ENCODE results near the gene CCNT2. TPM values are rescaled to one million over a fixed set of nuclear protein-coding genes. Genes with fewer than 3 reads are reported as not detected.
A peak's percentile ranks its signal among the peaks of the same experiment; 100 is the strongest.
"Not testable (repeated sequence)": the region's sequence is repeated elsewhere in the genome, so short reads cannot be mapped to it uniquely, and the experiment has no call there.

Gene CCNT2
- total and polyA plus RNA-seq, 4 experiments from 2014 or later = 23.1 to 80.6 (median 49.8) TPM

GRCh38 chr2:134949981-134950708 lies 31.5 kb downstream of the CCNT2 start:
- intact Hi-C loops (cut with micrococcal nuclease) = no loop called here

DNA sequence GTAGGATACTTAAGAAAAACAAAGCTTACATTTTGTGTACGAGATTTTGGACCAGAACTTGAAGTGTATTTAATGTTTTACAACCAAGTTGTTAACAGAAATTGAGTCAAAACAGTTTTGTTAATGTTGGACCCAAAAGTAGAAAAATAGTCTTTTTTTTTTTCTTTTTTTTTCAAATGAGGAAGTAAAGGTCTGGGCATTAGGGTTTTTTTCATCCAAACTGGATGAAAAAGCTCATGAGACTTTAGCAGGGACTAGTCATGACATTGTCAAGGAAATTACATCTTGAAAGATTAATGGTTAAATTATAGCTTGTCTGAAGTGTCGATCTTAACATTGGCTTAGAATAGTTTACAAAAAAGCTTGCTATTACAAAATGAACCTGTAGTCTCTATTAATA lies 32.3 kb downstream of the CCNT2 start:
- CTCF ChIA-PET (ENCODE audit: partially characterized antibody) = interaction anchor here (0.8 to 1.1 kb wide), 2 partner anchors 11 to 27 kb away, joined by 3 to 4 read pairs; no protein-coding TSS in a partner anchor
- Mint-ChIP-seq H3K27me3 (no peaks in the 10 kb centered on the region), H3K9me3 (no peaks in the 10 kb centered on the region), H3K27ac (peak overlapping the region in 2 of 7 donors; percentile 6 to 22), H3K36me3 (peaks cover 47 to 73% of the 10 kb centered on the region in 2 donors), H3K4me1 (peaks cover 6 to 32% (median 10%) of the 10 kb centered on the region in 4 donors), H3K4me3 (no peak overlapping the region)
- POLR2A ChIA-PET (ENCODE audit: partially characterized antibody) = interaction anchor here (0.7 to 1.0 kb wide), 2 partner anchors 24 to 32 kb away, joined by 4 to 7 read pairs; partner anchors contain the start of gene CCNT2
- H3K36me3 ChIP-seq (ENCODE audit: insufficient read depth, low read length) = peaks cover 50% of the 10 kb centered on the region
- no peaks in the 10 kb centered on the region for H3K9me3 ChIP-seq (ENCODE audit: control insufficient read depth in 1 of 2, low read length in 2 of 2)
- H3K27ac ChIP-seq (ENCODE audit: low read depth, low read length) = no peak overlapping the region
- H3K4me3 ChIP-seq (ENCODE audit: low read length in 2 of 2) = no peak overlapping the region
- H3K27me3 ChIP-seq (ENCODE audit: insufficient read depth, low read length) = no peaks in the 10 kb centered on the region
- DNase-seq = no peak
- intact Hi-C loops (cut with micrococcal nuclease) = no loop called here
- peaks cover 15% of the 10 kb centered on the region for H3K4me1 ChIP-seq (ENCODE audit: insufficient read depth, low read length)

More at GRCh38 chr2:134949981-134950708, 31.5 kb downstream of the CCNT2 start:
- peaks cover 51% of the 10 kb centered on the region for H3K36me3 ChIP-seq (ENCODE audit: insufficient read depth, low read length)
- Mint-ChIP-seq H3K4me1 (peaks cover 6 to 39% (median 15%) of the 10 kb centered on the region in 4 donors), H3K27ac (peak overlapping the region in 6 of 7 donors; percentile 2 to 89 (median 48)), H3K27me3 (no peaks in the 10 kb centered on the region), H3K36me3 (peaks cover 55 to 80% of the 10 kb centered on the region in 2 donors), H3K4me3 (no peak overlapping the region), H3K9me3 (no peaks in the 10 kb centered on the region)
- H3K27me3 ChIP-seq (ENCODE audit: insufficient read depth, low read length) = no peaks in the 10 kb centered on the region
- no peaks in the 10 kb centered on the region for H3K9me3 ChIP-seq (ENCODE audit: control insufficient read depth in 1 of 2, low read length in 2 of 2)
- no peak overlapping the region for H3K4me3 ChIP-seq (ENCODE audit: low read length in 2 of 2)
- DNase-seq = no peak
- no peak overlapping the region for H3K27ac ChIP-seq (ENCODE audit: low read depth, low read length)
- POLR2A ChIA-PET (ENCODE audit: partially characterized antibody) = interaction anchor here (0.7 to 1.0 kb wide), 2 partner anchors 24 to 31 kb away, joined by 4 to 7 read pairs; partner anchors contain the start of gene CCNT2
- CTCF ChIA-PET (ENCODE audit: partially characterized antibody) = interaction anchor here (0.8 to 1.1 kb wide), 2 partner anchors 10 to 28 kb away, joined by 3 to 4 read pairs; no protein-coding TSS in a partner anchor
- peaks cover 15% of the 10 kb centered on the region for H3K4me1 ChIP-seq (ENCODE audit: insufficient read depth, low read length)

DNA sequence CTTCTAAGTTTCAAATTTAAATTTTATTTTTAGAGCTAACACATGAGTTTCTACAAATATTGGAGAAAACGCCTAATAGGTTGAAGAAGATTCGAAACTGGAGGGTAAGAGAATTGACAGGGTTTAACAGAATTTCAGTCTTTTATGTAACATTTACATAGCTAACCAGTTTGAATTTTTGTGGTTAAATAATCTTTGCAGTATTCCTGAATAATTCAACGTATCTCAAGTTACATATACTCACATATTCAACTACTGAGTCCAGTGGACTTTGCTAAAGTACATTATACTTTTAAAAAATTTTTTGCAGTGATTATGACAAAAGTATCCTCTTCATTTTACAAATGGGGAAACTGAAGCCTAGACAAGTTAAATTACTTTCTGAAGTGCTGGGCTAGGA lies 34.0 kb downstream of the CCNT2 start:
- POLR2A ChIA-PET (ENCODE audit: partially characterized antibody) = no interaction called here
- Histone ChIP-seq H3K4me1 (ENCODE audit: insufficient read depth, low read length) (peaks cover 15% of the 10 kb centered on the region), H3K4me3 (ENCODE audit: low read length in 2 of 2) (no peak overlapping the region), H3K27me3 (ENCODE audit: insufficient read depth, low read length) (no peaks in the 10 kb centered on the region), H3K27ac (ENCODE audit: low read depth, low read length) (no peak overlapping the region), H3K36me3 (ENCODE audit: insufficient read depth, low read length) (peaks cover 50% of the 10 kb centered on the region), H3K9me3 (ENCODE audit: control insufficient read depth in 1 of 2, low read length in 2 of 2) (no peaks in the 10 kb centered on the region)
- intact Hi-C loops (cut with micrococcal nuclease) = no loop called here
- CTCF ChIA-PET (ENCODE audit: partially characterized antibody) = no interaction called here
- Mint-ChIP-seq H3K27ac (no peak overlapping the region), H3K36me3 (peaks cover 46 to 77% of the 10 kb centered on the region in 2 donors), H3K4me3 (no peak overlapping the region), H3K9me3 (no peaks in the 10 kb centered on the region), H3K27me3 (no peaks in the 10 kb centered on the region), H3K4me1 (peaks cover 5 to 29% (median 9%) of the 10 kb centered on the region in 4 donors)
- DNase-seq = no peak

DNA sequence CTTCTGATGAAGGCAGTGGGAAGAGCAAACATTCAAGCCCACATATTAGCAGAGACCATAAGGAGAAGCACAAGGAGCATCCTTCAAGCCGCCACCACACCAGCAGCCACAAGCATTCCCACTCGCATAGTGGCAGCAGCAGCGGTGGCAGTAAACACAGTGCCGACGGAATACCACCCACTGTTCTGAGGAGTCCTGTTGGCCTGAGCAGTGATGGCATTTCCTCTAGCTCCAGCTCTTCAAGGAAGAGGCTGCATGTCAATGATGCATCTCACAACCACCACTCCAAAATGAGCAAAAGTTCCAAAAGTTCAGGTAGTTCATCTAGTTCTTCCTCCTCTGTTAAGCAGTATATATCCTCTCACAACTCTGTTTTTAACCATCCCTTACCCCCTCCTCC lies 35.4 kb downstream of the CCNT2 start:
- POLR2A ChIA-PET (ENCODE audit: partially characterized antibody) = no interaction called here

GRCh38 chr2:134955744-134956143 lies 37.1 kb downstream of the CCNT2 start:
- POLR2A ChIA-PET (ENCODE audit: partially characterized antibody) = interaction anchor here (1.4 kb wide), 1 partner anchor 38 kb away, joined by 5 read pairs; no protein-coding TSS in a partner anchor
- intact Hi-C loops (cut with micrococcal nuclease) = no loop called here
- Mint-ChIP-seq H3K4me1 (peaks cover 0 to 8% (median 3%) of the 10 kb centered on the region in 4 donors), H3K36me3 (peaks cover 30 to 66% of the 10 kb centered on the region in 2 donors), H3K9me3 (no peaks in the 10 kb centered on the region), H3K27ac (no peak overlapping the region), H3K27me3 (no peaks in the 10 kb centered on the region), H3K4me3 (no peak overlapping the region)
- Histone ChIP-seq H3K27me3 (ENCODE audit: insufficient read depth, low read length) (no peaks in the 10 kb centered on the region), H3K36me3 (ENCODE audit: insufficient read depth, low read length) (peaks cover 32% of the 10 kb centered on the region), H3K4me3 (ENCODE audit: low read length in 2 of 2) (no peak overlapping the region), H3K9me3 (ENCODE audit: control insufficient read depth in 1 of 2, low read length in 2 of 2) (no peaks in the 10 kb centered on the region), H3K27ac (ENCODE audit: low read depth, low read length) (no peak overlapping the region), H3K4me1 (ENCODE audit: insufficient read depth, low read length) (no peaks in the 10 kb centered on the region)
- CTCF ChIA-PET (ENCODE audit: partially characterized antibody) = interaction anchor here (1.2 kb wide), 1 partner anchor 754 kb away, joined by 6 read pairs; no protein-coding TSS in a partner anchor
- no peak for DNase-seq

More for the DNA sequence above, 35.4 kb downstream of the CCNT2 start:
- no peak overlapping the region for H3K4me3 Mint-ChIP-seq
- H3K27ac Mint-ChIP-seq = peak overlapping the region in 1 of 7 donors; percentile 22
- H3K9me3 ChIP-seq (ENCODE audit: control insufficient read depth in 1 of 2, low read length in 2 of 2) = no peaks in the 10 kb centered on the region
- H3K27me3 ChIP-seq (ENCODE audit: insufficient read depth, low read length) = no peaks in the 10 kb centered on the region
- H3K36me3 ChIP-seq (ENCODE audit: insufficient read depth, low read length) = peaks cover 40% of the 10 kb centered on the region
- CTCF ChIA-PET (ENCODE audit: partially characterized antibody) = no interaction called here
- H3K4me3 ChIP-seq (ENCODE audit: low read length in 2 of 2) = no peak overlapping the region
- intact Hi-C loops (cut with micrococcal nuclease) = no loop called here
- peaks cover 5 to 20% (median 6%) of the 10 kb centered on the region in 4 donors for H3K4me1 Mint-ChIP-seq
- no peak for DNase-seq
- H3K4me1 ChIP-seq (ENCODE audit: insufficient read depth, low read length) = peaks cover 12% of the 10 kb centered on the region
- H3K27me3 Mint-ChIP-seq = no peaks in the 10 kb centered on the region
- no peaks in the 10 kb centered on the region for H3K9me3 Mint-ChIP-seq
- H3K36me3 Mint-ChIP-seq = peaks cover 38 to 75% of the 10 kb centered on the region in 2 donors
- H3K27ac ChIP-seq (ENCODE audit: low read depth, low read length) = no peak overlapping the region

- Mint-ChIP-seq H3K4me3 (no peak overlapping the region), H3K9me3 (no peaks in the 10 kb centered on the region), H3K36me3 (peaks cover 21 to 52% of the 10 kb centered on the region in 2 donors), H3K27ac (no peak overlapping the region), H3K27me3 (no peaks in the 10 kb centered on the region), H3K4me1 (peaks cover 0 to 8% (median 5%) of the 10 kb centered on the region in 4 donors)
- Histone ChIP-seq H3K27ac (ENCODE audit: low read depth, low read length) (no peak overlapping the region), H3K4me1 (ENCODE audit: insufficient read depth, low read length) (no peaks in the 10 kb centered on the region), H3K36me3 (ENCODE audit: insufficient read depth, low read length) (peaks cover 32% of the 10 kb centered on the region), H3K9me3 (ENCODE audit: control insufficient read depth in 1 of 2, low read length in 2 of 2) (no peaks in the 10 kb centered on the region), H3K4me3 (ENCODE audit: low read length in 2 of 2) (no peak overlapping the region), H3K27me3 (ENCODE audit: insufficient read depth, low read length) (no peaks in the 10 kb centered on the region)
- no peak for DNase-seq
- ChIA-PET POLR2A (ENCODE audit: partially characterized antibody) (no interaction called here), CTCF (ENCODE audit: partially characterized antibody) (no interaction called here)
- intact Hi-C loops (cut with micrococcal nuclease) = no loop called here
These were observed 38.9 kb downstream of the CCNT2 start for GRCh38 chr2:134957477-134957876.

DNA sequence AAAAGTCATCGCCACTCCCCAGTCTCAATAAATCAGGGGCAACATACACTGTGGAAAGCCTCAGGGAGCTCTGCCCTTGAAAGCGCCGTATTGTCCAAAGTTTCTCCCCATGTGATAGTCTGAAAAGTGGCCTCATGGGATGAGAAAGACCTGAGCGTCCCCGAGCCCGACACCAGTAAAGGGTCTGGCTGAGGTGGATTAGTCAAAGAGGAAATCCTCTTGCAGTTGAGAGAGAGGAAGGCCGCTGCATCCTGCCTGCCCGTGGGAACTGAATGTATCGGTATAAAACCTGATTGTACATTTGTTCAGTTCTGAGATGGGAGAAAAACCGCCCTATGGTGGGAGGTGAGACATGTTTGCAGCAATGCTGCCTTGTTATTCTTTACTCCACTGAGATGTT lies 48.5 kb downstream of the CCNT2 start:
- H3K27ac Mint-ChIP-seq; H3K4me1 Mint-ChIP-seq; H3K27me3 Mint-ChIP-seq; H3K27ac ChIP-seq (ENCODE audit: low read depth, low read length); intact Hi-C loops (cut with micrococcal nuclease); H3K4me1 ChIP-seq (ENCODE audit: insufficient read depth, low read length); H3K36me3 ChIP-seq (ENCODE audit: insufficient read depth, low read length); H3K4me3 ChIP-seq (ENCODE audit: low read length in 2 of 2); POLR2A ChIA-PET (ENCODE audit: partially characterized antibody); H3K27me3 ChIP-seq (ENCODE audit: insufficient read depth, low read length); CTCF ChIA-PET (ENCODE audit: partially characterized antibody); H3K36me3 Mint-ChIP-seq; H3K9me3 ChIP-seq (ENCODE audit: control insufficient read depth in 1 of 2, low read length in 2 of 2); DNase-seq; H3K4me3 Mint-ChIP-seq: not testable (repeated sequence)
- peaks cover 0 to 22% (median 13%) of the 10 kb centered on the region in 8 donors for H3K9me3 Mint-ChIP-seq
